ENCODE data around the gene CAST. TPM values are rescaled to one million over a fixed set of nuclear protein-coding genes. Genes with fewer than 3 reads are reported as not detected.

The CAST gene
- total and polyA plus RNA-seq, 2 donors (not counting 1 experiment from before 2014, with no cell fraction given) = 41.0 to 231 TPM

DNA sequence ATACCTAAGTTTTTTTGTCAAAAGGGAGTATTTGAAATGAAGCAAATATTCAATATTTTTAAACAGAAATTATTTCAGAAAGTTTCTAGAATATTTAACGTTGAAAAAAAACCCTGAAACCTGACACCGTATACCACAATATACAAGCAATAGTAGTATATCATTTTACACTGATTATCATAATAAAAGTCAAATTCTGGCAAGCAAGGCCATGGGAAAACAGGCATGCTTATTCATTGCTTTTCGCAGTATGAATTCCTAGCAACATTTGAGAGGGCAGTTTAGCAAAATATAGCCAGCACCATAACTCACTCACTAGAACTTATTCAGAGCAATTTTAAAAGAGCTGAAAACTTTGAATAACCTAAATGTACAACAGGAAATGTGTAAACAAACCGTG lies 99.4 kb downstream of the CAST start:
- H3K4me1 Mint-ChIP-seq = no peaks in the 10 kb centered on the region
- CTCF ChIA-PET = interaction anchor here (1.1 to 1.4 kb wide), 2 partner anchors 9 to 16 kb away, joined by 3 to 4 read pairs; no protein-coding TSS in a partner anchor
- H3K27me3 ChIP-seq (replicated peaks in 1 of 4; ENCODE audit: control extremely low read depth in 1 of 4, control insufficient read depth in 3 of 4, insufficient read depth in 4 of 4, low read length in 3 of 4) = no peaks in the 10 kb centered on the region
- ATAC-seq (ENCODE audit: low read depth) = no peak
- no peak overlapping the region for H3K4me2 ChIP-seq (replicated peaks; ENCODE audit: low read depth, low read length, poor library complexity, severe bottlenecking)
- intact Hi-C loops (cut with micrococcal nuclease) = no loop called here
- no peak overlapping the region for H2AFZ ChIP-seq (ENCODE audit: insufficient read depth, low read depth, low read length, poor library complexity, severe bottlenecking)
- no peak overlapping the region for H3K4me3 Mint-ChIP-seq
- no peak overlapping the region for H3K27ac ChIP-seq (ENCODE audit: low read length in 2 of 2)
- no peak for DNase-seq
- no peaks in the 10 kb centered on the region for H3K9me3 ChIP-seq (ENCODE audit: control extremely low read depth in 1 of 3, control insufficient read depth in 2 of 3, insufficient read depth in 1 of 3, low read length in 2 of 3)
- WGBS (ENCODE audit: insufficient coverage) = no CpG with 5 or more reads among the region's 4 CpGs
- H3K27ac Mint-ChIP-seq = no peak overlapping the region
- H3K27me3 Mint-ChIP-seq = no peaks in the 10 kb centered on the region
- POLR2A ChIA-PET = no interaction called here
- H3K4me3 ChIP-seq (ENCODE audit: control extremely low read depth in 1 of 5, extremely low read depth in 1 of 5, insufficient read depth in 1 of 5, low read depth in 2 of 5, low read length in 4 of 5) = no peak overlapping the region
- H3K4me1 ChIP-seq (ENCODE audit: control insufficient read depth in 2 of 2, insufficient read depth in 2 of 2, low read length in 2 of 2) = no peaks in the 10 kb centered on the region
- no peaks in the 10 kb centered on the region for H3K79me2 ChIP-seq (ENCODE audit: control insufficient read depth, insufficient read depth, low read length)
- no peaks in the 10 kb centered on the region for H4K20me1 ChIP-seq (ENCODE audit: control insufficient read depth, insufficient read depth, low read length, poor library complexity, severe bottlenecking)
- H3K9ac ChIP-seq (ENCODE audit: low read length) = no peak overlapping the region
- peaks cover 4 to 66% of the 10 kb centered on the region in 2 experiments for H3K36me3 ChIP-seq (replicated peaks in 1 of 2; ENCODE audit: control extremely low read depth in 1 of 2, control insufficient read depth in 1 of 2, extremely low read depth in 1 of 2, insufficient read depth in 2 of 2, low read length in 1 of 2)
- H3K9me3 Mint-ChIP-seq (ENCODE audit: insufficient read depth) = no peaks in the 10 kb centered on the region
- TF ChIP-seq, protein P1, sequence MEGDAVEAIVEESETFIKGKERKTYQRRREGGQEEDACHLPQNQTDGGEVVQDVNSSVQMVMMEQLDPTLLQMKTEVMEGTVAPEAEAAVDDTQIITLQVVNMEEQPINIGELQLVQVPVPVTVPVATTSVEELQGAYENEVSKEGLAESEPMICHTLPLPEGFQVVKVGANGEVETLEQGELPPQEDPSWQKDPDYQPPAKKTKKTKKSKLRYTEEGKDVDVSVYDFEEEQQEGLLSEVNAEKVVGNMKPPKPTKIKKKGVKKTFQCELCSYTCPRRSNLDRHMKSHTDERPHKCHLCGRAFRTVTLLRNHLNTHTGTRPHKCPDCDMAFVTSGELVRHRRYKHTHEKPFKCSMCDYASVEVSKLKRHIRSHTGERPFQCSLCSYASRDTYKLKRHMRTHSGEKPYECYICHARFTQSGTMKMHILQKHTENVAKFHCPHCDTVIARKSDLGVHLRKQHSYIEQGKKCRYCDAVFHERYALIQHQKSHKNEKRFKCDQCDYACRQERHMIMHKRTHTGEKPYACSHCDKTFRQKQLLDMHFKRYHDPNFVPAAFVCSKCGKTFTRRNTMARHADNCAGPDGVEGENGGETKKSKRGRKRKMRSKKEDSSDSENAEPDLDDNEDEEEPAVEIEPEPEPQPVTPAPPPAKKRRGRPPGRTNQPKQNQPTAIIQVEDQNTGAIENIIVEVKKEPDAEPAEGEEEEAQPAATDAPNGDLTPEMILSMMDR (IDR thresholded peaks at IDR 0.05) = no peak
- TF ChIP-seq EZH2 (IDR thresholded peaks at IDR 0.05; ENCODE audit: borderline replicate concordance, insufficient read depth, low read depth, low read length, poor library complexity, severe bottlenecking) = no peak

DNA sequence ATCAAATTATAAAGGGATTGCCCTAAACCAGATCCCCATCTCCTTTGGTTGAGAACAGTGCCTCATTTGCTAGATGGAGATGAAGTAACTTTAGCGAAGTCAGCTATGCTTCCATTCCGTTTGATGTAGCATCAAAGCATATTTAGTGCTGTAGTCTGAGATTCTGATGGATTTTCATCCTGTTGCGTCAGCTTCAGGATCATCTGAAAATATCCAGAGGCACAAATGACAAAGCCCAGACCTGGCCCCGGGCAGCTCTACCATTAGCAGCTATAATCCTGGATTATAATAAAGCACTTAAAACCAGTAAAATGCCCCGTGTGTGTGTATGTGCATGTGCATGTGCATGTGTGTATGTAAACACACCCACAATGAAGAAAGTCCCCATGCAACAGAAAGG lies 100.8 kb downstream of the CAST start:
- Histone ChIP-seq H3K4me3 (ENCODE audit: control extremely low read depth in 1 of 5, extremely low read depth in 1 of 5, insufficient read depth in 1 of 5, low read depth in 2 of 5, low read length in 4 of 5) (no peak overlapping the region), H3K27ac (ENCODE audit: low read length in 2 of 2) (no peak overlapping the region), H3K36me3 (replicated peaks in 1 of 2; ENCODE audit: control extremely low read depth in 1 of 2, control insufficient read depth in 1 of 2, extremely low read depth in 1 of 2, insufficient read depth in 2 of 2, low read length in 1 of 2) (peaks cover 4 to 66% of the 10 kb centered on the region in 2 experiments), H3K9me3 (ENCODE audit: control extremely low read depth in 1 of 3, control insufficient read depth in 2 of 3, insufficient read depth in 1 of 3, low read length in 2 of 3) (no peaks in the 10 kb centered on the region), H3K4me1 (ENCODE audit: control insufficient read depth in 2 of 2, insufficient read depth in 2 of 2, low read length in 2 of 2) (no peaks in the 10 kb centered on the region), H3K27me3 (replicated peaks in 1 of 4; ENCODE audit: control extremely low read depth in 1 of 4, control insufficient read depth in 3 of 4, insufficient read depth in 4 of 4, low read length in 3 of 4) (no peaks in the 10 kb centered on the region), H4K20me1 (ENCODE audit: control insufficient read depth, insufficient read depth, low read length, poor library complexity, severe bottlenecking) (no peaks in the 10 kb centered on the region), H3K9ac (ENCODE audit: low read length) (no peak overlapping the region), H3K4me2 (replicated peaks; ENCODE audit: low read depth, low read length, poor library complexity, severe bottlenecking) (no peak overlapping the region), H2AFZ (ENCODE audit: insufficient read depth, low read depth, low read length, poor library complexity, severe bottlenecking) (no peak overlapping the region), H3K79me2 (ENCODE audit: control insufficient read depth, insufficient read depth, low read length) (no peaks in the 10 kb centered on the region)
- Mint-ChIP-seq H3K4me1 (no peaks in the 10 kb centered on the region), H3K9me3 (ENCODE audit: insufficient read depth) (no peaks in the 10 kb centered on the region), H3K27ac (no peak overlapping the region), H3K27me3 (no peaks in the 10 kb centered on the region), H3K4me3 (no peak overlapping the region)
- 100% methylated on average over 3 of the region's 5 CpGs for whole genome bisulfite sequencing (ENCODE audit: insufficient coverage)
- DNase-seq (no peak), ATAC-seq (ENCODE audit: low read depth) (no peak)
- intact Hi-C loops (cut with micrococcal nuclease) = no loop called here
- CTCF ChIA-PET = interaction anchor here (1.1 to 1.6 kb wide), 6 partner anchors 11 to 401 kb away, joined by 3 to 6 read pairs (median 4); no protein-coding TSS in a partner anchor
- no peak for TF ChIP-seq EZH2 (IDR thresholded peaks at IDR 0.05; ENCODE audit: borderline replicate concordance, insufficient read depth, low read depth, low read length, poor library complexity, severe bottlenecking)
- TF ChIP-seq, protein P1 (IDR thresholded peaks at IDR 0.05) = no peak
- POLR2A ChIA-PET = no interaction called here
